Muscle of leg (tissue), 11 donors: ENCODE measurements around the gene RAD51B. TPM values are rescaled to one million over a fixed set of nuclear protein-coding genes. Genes with fewer than 3 reads are reported as not detected.
"Not testable (repeated sequence)": the region's sequence is repeated elsewhere in the genome, so short reads cannot be mapped to it uniquely, and the experiment has no call there.

Source experiments
- DNase-seq: peaks from one replicate; pipeline ENCODE4 v3.0.0; 2013
- H3K27ac ChIP-seq: one replicate; pipeline ENCODE4 v1.5.1; 2013; ENCODE audit warnings: mild to moderate bottlenecking, low read length, control low read depth
- H3K27me3 ChIP-seq: one replicate; pipeline ENCODE4 v1.6.1; 2013; ENCODE audit warnings: low read length; ENCODE audit not compliant: control insufficient read depth, insufficient read depth
- H3K36me3 ChIP-seq: one replicate; pipeline ENCODE4 v1.6.1; 2013; ENCODE audit warnings: low read length; ENCODE audit not compliant: control insufficient read depth, insufficient read depth
- H3K4me1 ChIP-seq: one replicate; pipeline ENCODE4 v1.6.1; 2013; ENCODE audit warnings: low read length; ENCODE audit not compliant: control insufficient read depth, insufficient read depth
- H3K4me3 ChIP-seq: one replicate; pipeline ENCODE4 v1.5.1; 2013; ENCODE audit warnings: low read length, control low read depth
- H3K9me3 ChIP-seq: replicated peaks from 2 replicates; pipeline ENCODE4 v1.6.1; 2013; ENCODE audit warnings: low read depth, low read length; ENCODE audit not compliant: control insufficient read depth
- WGBS: methylation state at CpG from one replicate; pipeline ENCODE4 v1.1.5; 2013; ENCODE audit warnings: missing lambda C conversion rate; ENCODE audit not compliant: insufficient coverage; 5-methylcytosine and 5-hydroxymethylcytosine counted together
- polyA plus RNA-seq, 8 donors: library from polyadenylated mRNA; unstranded; fragments of 120-200 nt; gene quantifications; one replicate each; pipeline versions ENCODE4 v1.2.1 to v1.2.3, GENCODE V29; 2013; ENCODE audit warnings: inconsistent platforms in 1 of 8, low replicate concordance in 1 of 8; ENCODE audit not compliant: insufficient read length in 8 of 8, insufficient read depth in 1 of 8
- total RNA-seq: library from RNA; stranded (reverse); fragments of 120-200 nt; gene quantifications from one replicate; pipeline ENCODE4 v1.2.4, GENCODE V29; 2013

The RAD51B gene
- total and polyA plus RNA-seq, 9 donors = 6.0 to 16.5 (median 7.2) TPM

- H3K27me3 ChIP-seq = no peaks in the 10 kb centered on the region
- no peaks in the 10 kb centered on the region for H3K36me3 ChIP-seq
- no peak overlapping the region for H3K4me3 ChIP-seq
- peak; percentile 88 for DNase-seq
- no peaks in the 10 kb centered on the region for H3K4me1 ChIP-seq
- H3K9me3 ChIP-seq = no peaks in the 10 kb centered on the region
- peak overlapping the region; percentile 70 for H3K27ac ChIP-seq
- WGBS = no CpG with 5 or more reads among the region's 6 CpGs
These were observed 216.6 kb downstream of the RAD51B start for GRCh38 chr14:68036202-68036601.

- Histone ChIP-seq H3K27me3 (no peaks in the 10 kb centered on the region), H3K4me1 (peaks cover 7% of the 10 kb centered on the region), H3K4me3 (no peak overlapping the region), H3K36me3 (no peaks in the 10 kb centered on the region), H3K27ac (no peak overlapping the region), H3K9me3 (no peaks in the 10 kb centered on the region)
- no peak for DNase-seq
These were observed 220.0 kb downstream of the RAD51B start for GRCh38 chr14:68039593-68039992.

GRCh38 chr14:68040633-68041369 lies 221.2 kb downstream of the RAD51B start:
- Histone ChIP-seq H3K9me3 (no peaks in the 10 kb centered on the region), H3K36me3 (no peaks in the 10 kb centered on the region), H3K4me3 (no peak overlapping the region), H3K4me1 (peaks cover 7% of the 10 kb centered on the region), H3K27me3 (no peaks in the 10 kb centered on the region), H3K27ac (peak overlapping the region; percentile 60)
- no peak for DNase-seq
- WGBS = 75% methylated on average over 4 of the region's 6 CpGs

- no CpG with 5 or more reads among the region's 3 CpGs for WGBS
- peak overlapping the region; percentile 60 for H3K27ac ChIP-seq
- H3K4me3 ChIP-seq = no peak overlapping the region
- no peaks in the 10 kb centered on the region for H3K36me3 ChIP-seq
- no peaks in the 10 kb centered on the region for H3K27me3 ChIP-seq
- H3K4me1 ChIP-seq = peaks cover 7% of the 10 kb centered on the region
- peak; percentile 82 for DNase-seq
- no peaks in the 10 kb centered on the region for H3K9me3 ChIP-seq
These were observed 222.3 kb downstream of the RAD51B start for GRCh38 chr14:68041876-68042354.

GRCh38 chr14:68042586-68043210 lies 223.1 kb downstream of the RAD51B start:
- no CpG with 5 or more reads among the region's 2 CpGs for WGBS
- Histone ChIP-seq H3K27ac (peak overlapping the region; percentile 60), H3K4me1 (peaks cover 7% of the 10 kb centered on the region)

GRCh38 chr14:68043752-68044151 lies 224.2 kb downstream of the RAD51B start:
- Histone ChIP-seq H3K27me3 (no peaks in the 10 kb centered on the region), H3K27ac (peak overlapping the region; percentile 25), H3K4me1 (peaks cover 7% of the 10 kb centered on the region), H3K9me3 (no peaks in the 10 kb centered on the region), H3K36me3 (no peaks in the 10 kb centered on the region), H3K4me3 (no peak overlapping the region)
- DNase-seq = peak; percentile 34

More at GRCh38 chr14:68042586-68043210, 223.1 kb downstream of the RAD51B start:
- H3K36me3 ChIP-seq = no peaks in the 10 kb centered on the region
- peak; percentile 37 for DNase-seq
- H3K9me3 ChIP-seq = no peaks in the 10 kb centered on the region
- H3K27me3 ChIP-seq = no peaks in the 10 kb centered on the region
- no peak overlapping the region for H3K4me3 ChIP-seq

GRCh38 chr14:68047906-68048305 lies 228.3 kb downstream of the RAD51B start:
- Histone ChIP-seq H3K27me3 (no peaks in the 10 kb centered on the region), H3K27ac (no peak overlapping the region), H3K36me3 (no peaks in the 10 kb centered on the region), H3K4me3 (no peak overlapping the region), H3K4me1 (no peaks in the 10 kb centered on the region), H3K9me3 (no peaks in the 10 kb centered on the region)
- no CpG with 5 or more reads among the region's 6 CpGs for WGBS
- peak; percentile 37 for DNase-seq

- not testable (repeated sequence) for H3K27ac ChIP-seq, H3K9me3 ChIP-seq, DNase-seq, H3K4me3 ChIP-seq, H3K36me3 ChIP-seq, H3K4me1 ChIP-seq, H3K27me3 ChIP-seq
- no CpG with 5 or more reads among the region's 2 CpGs for WGBS
These were observed 229.2 kb downstream of the RAD51B start for GRCh38 chr14:68048815-68049214.

- Histone ChIP-seq H3K4me3 (no peak overlapping the region), H3K36me3 (no peaks in the 10 kb centered on the region), H3K27ac (no peak overlapping the region), H3K4me1 (no peaks in the 10 kb centered on the region), H3K9me3 (no peaks in the 10 kb centered on the region), H3K27me3 (no peaks in the 10 kb centered on the region)
- no CpG with 5 or more reads among the region's 2 CpGs for WGBS
- no peak for DNase-seq
These were observed 230.6 kb downstream of the RAD51B start for GRCh38 chr14:68050177-68050576.

- Histone ChIP-seq H3K4me3 (no peak overlapping the region), H3K27me3 (no peaks in the 10 kb centered on the region), H3K4me1 (no peaks in the 10 kb centered on the region), H3K27ac (no peak overlapping the region), H3K36me3 (no peaks in the 10 kb centered on the region), H3K9me3 (no peaks in the 10 kb centered on the region)
- WGBS = no CpG with 5 or more reads among the region's 1 CpG
- no peak for DNase-seq
These were observed 231.6 kb downstream of the RAD51B start for GRCh38 chr14:68051146-68051545.
